Temporal lobe (tissue), 2 donors: Measurements from ENCODE around the gene UBE2Z. TPM values are rescaled to one million over a fixed set of nuclear protein-coding genes. Genes with fewer than 3 reads are reported as not detected.

Source experiments
- small RNA-seq: library from RNA; depleted of rRNA; stranded (forward); fragments of <200 nt; gene quantifications from one replicate; pipeline ENCODE3, GENCODE V24; 2014; ENCODE audit warnings: low replicate concordance
- total RNA-seq: library from RNA; depleted of rRNA; stranded (reverse); fragments of >200 nt; gene quantifications from one replicate; pipeline ENCODE4 v1.2.3, GENCODE V29; 2014

The UBE2Z gene
- total RNA-seq, 1 donor from 2014 or later: 38.4 TPM

Small RNA genes lying within 50 kb of the gene (small RNA-seq; reads per million reads assigned to genes)
- not detected for gene AC068531.1
- gene RF00263: not detected
- not detected for gene RF01210
- 0.24 reads per million for gene RNU1-42P

Other genes starting within 250 kb of the UBE2Z start
- gene PRAC1, start 185.9 kb upstream of the UBE2Z start, total RNA-seq: not detected
- not detected for gene PRAC2, start 185.2 kb upstream of the UBE2Z start, total RNA-seq
- gene HOXB13, start 179.7 kb upstream of the UBE2Z start, total RNA-seq: not detected
- gene TTLL6, start 91.2 kb upstream of the UBE2Z start, total RNA-seq: 0.25 TPM
- gene CALCOCO2, start 77.4 kb upstream of the UBE2Z start, total RNA-seq: 16.5 TPM
- gene ATP5MC1, start 15.6 kb upstream of the UBE2Z start, total RNA-seq: 19.2 TPM
- 32.0 TPM for gene SNF8, start 36.4 kb downstream of the UBE2Z start, total RNA-seq
- gene GIP, start 60.2 kb downstream of the UBE2Z start, total RNA-seq: not detected
- 0.74 TPM for gene IGF2BP1, start 89.0 kb downstream of the UBE2Z start, total RNA-seq
- gene B4GALNT2, start 224.4 kb downstream of the UBE2Z start, total RNA-seq: not detected